HepG2 (cell line): ENCODE measurements around the gene PPP1CB.

Source experiments
- CTCF ChIP-seq: sonication (generic); formaldehyde crosslinking; IDR thresholded peaks from 2 replicates; pipeline ENCODE4 v1.5.0; 2020; ENCODE audit warnings: mild to moderate bottlenecking, missing genetic modification reagents, moderate library complexity
- TAF1 ChIP-seq: sonication (generic); formaldehyde crosslinking; IDR thresholded peaks from 2 replicates; pipeline ENCODE4 v1.4.0; 2020; ENCODE audit warnings: missing genetic modification reagents
- ZNF367 ChIP-seq: sonication (generic); formaldehyde crosslinking; IDR thresholded peaks from 2 replicates; pipeline ENCODE4 v1.4.0; 2020; ENCODE audit warnings: missing genetic modification reagents, borderline replicate concordance

GRCh38 chr2:28764909-28765711, 13.5 kb downstream of the PPP1CB start:
- TF ChIP-seq ZNF367 (CRISPR knock-in tag), result no peak
- no peak for TF ChIP-seq CTCF
- TF ChIP-seq TAF1 (CRISPR knock-in tag), result no peak
